Osteocyte (in vitro differentiated cells): Measurements from ENCODE around the gene GRIN1. TPM values are rescaled to one million over a fixed set of nuclear protein-coding genes. Genes with fewer than 3 reads are reported as not detected.
"Not testable (repeated sequence)": the region's sequence is repeated elsewhere in the genome, so short reads cannot be mapped to it uniquely, and the experiment has no call there.

Experiments
- DNase-seq: peaks from one replicate; pipeline ENCODE4 v3.0.0; 2021; ENCODE audit warnings: mixed read lengths; ENCODE audit not compliant: unreplicated experiment; ENCODE audit errors: extremely low spot score
- H3K27ac Mint-ChIP-seq: one replicate; pipeline ENCODE4 v1.8.0; 2021; ENCODE audit warnings: mild to moderate bottlenecking, mixed read lengths; ENCODE audit not compliant: unreplicated experiment
- H3K27me3 Mint-ChIP-seq: one replicate; pipeline ENCODE4 v1.8.0; 2021; ENCODE audit warnings: mixed read lengths; ENCODE audit not compliant: unreplicated experiment
- H3K36me3 Mint-ChIP-seq: one replicate; pipeline ENCODE4 v1.8.0; 2021; ENCODE audit warnings: mixed read lengths; ENCODE audit not compliant: unreplicated experiment
- H3K4me1 Mint-ChIP-seq: one replicate; pipeline ENCODE4 v1.8.0; 2021; ENCODE audit warnings: mixed read lengths; ENCODE audit not compliant: unreplicated experiment
- H3K4me3 Mint-ChIP-seq: one replicate; pipeline ENCODE4 v1.8.0; 2021; ENCODE audit warnings: mild to moderate bottlenecking, moderate library complexity, mixed read lengths; ENCODE audit not compliant: unreplicated experiment
- H3K9me3 Mint-ChIP-seq: one replicate; pipeline ENCODE4 v1.8.0; 2021; ENCODE audit warnings: mixed read lengths; ENCODE audit not compliant: unreplicated experiment
- CTCF ChIP-seq: fragments of 200-600 bp; sonication (generic); IDR thresholded peaks from 2 replicates; pipeline ENCODE4 v1.5.0; 2021; ENCODE audit warnings: antibody characterized with exemption, mild to moderate bottlenecking, moderate library complexity
- total RNA-seq: library from RNA; stranded (reverse); gene quantifications from 2 replicates; pipeline ENCODE4 v1.2.1, GENCODE V29; 2021

The GRIN1 gene
- total RNA-seq, 1 donor from 2014 or later: not detected

- DNase-seq: no peak
- no peaks in the 10 kb centered on the region for H3K27me3 Mint-ChIP-seq
- H3K9me3 Mint-ChIP-seq: no peaks in the 10 kb centered on the region
- no peak overlapping the region for H3K4me3 Mint-ChIP-seq
- no peaks in the 10 kb centered on the region for H3K36me3 Mint-ChIP-seq
- H3K27ac Mint-ChIP-seq: no peak overlapping the region
- no peak for TF ChIP-seq CTCF
- peaks cover 3% of the 10 kb centered on the region for H3K4me1 Mint-ChIP-seq
These were observed 23.4 kb upstream of the GRIN1 start for GRCh38 chr9:137115394-137116026.

- no peaks in the 10 kb centered on the region for H3K36me3 Mint-ChIP-seq
These were observed 22.9 kb upstream of the GRIN1 start for GRCh38 chr9:137116027-137116507.

GRCh38 chr9:137116728-137117127 is 22.2 kb upstream of the GRIN1 start:
- no peaks in the 10 kb centered on the region for H3K9me3 Mint-ChIP-seq
- H3K27ac Mint-ChIP-seq: no peak overlapping the region
- no peaks in the 10 kb centered on the region for H3K36me3 Mint-ChIP-seq
- no peak overlapping the region for H3K4me3 Mint-ChIP-seq
- H3K4me1 Mint-ChIP-seq: peaks cover 3% of the 10 kb centered on the region
- DNase-seq: no peak
- no peaks in the 10 kb centered on the region for H3K27me3 Mint-ChIP-seq
- no peak for TF ChIP-seq CTCF

More at GRCh38 chr9:137116027-137116507, 22.9 kb upstream of the GRIN1 start:
- H3K4me3 Mint-ChIP-seq: no peak overlapping the region
- H3K27me3 Mint-ChIP-seq: no peaks in the 10 kb centered on the region
- H3K27ac Mint-ChIP-seq: no peak overlapping the region
- peaks cover 3% of the 10 kb centered on the region for H3K4me1 Mint-ChIP-seq
- TF ChIP-seq CTCF: no peak
- DNase-seq: no peak
- H3K9me3 Mint-ChIP-seq: no peaks in the 10 kb centered on the region

GRCh38 chr9:137117269-137117731 is 21.7 kb upstream of the GRIN1 start:
- DNase-seq: no peak
- H3K9me3 Mint-ChIP-seq: no peaks in the 10 kb centered on the region
- TF ChIP-seq CTCF: no peak
- peaks cover 6% of the 10 kb centered on the region for H3K4me1 Mint-ChIP-seq
- no peaks in the 10 kb centered on the region for H3K36me3 Mint-ChIP-seq
- no peak overlapping the region for H3K27ac Mint-ChIP-seq
- H3K27me3 Mint-ChIP-seq: no peaks in the 10 kb centered on the region
- H3K4me3 Mint-ChIP-seq: no peak overlapping the region

GRCh38 chr9:137118092-137118603 is 20.8 kb upstream of the GRIN1 start:
- not testable (repeated sequence) for H3K9me3 Mint-ChIP-seq, H3K27me3 Mint-ChIP-seq, H3K27ac Mint-ChIP-seq, H3K36me3 Mint-ChIP-seq, DNase-seq, H3K4me1 Mint-ChIP-seq, H3K4me3 Mint-ChIP-seq

GRCh38 chr9:137121927-137122795 is 16.8 kb upstream of the GRIN1 start:
- H3K36me3 Mint-ChIP-seq, H3K4me3 Mint-ChIP-seq, H3K9me3 Mint-ChIP-seq, H3K27me3 Mint-ChIP-seq, DNase-seq, H3K27ac Mint-ChIP-seq: not testable (repeated sequence)
- peaks cover 12% of the 10 kb centered on the region for H3K4me1 Mint-ChIP-seq

- H3K4me1 Mint-ChIP-seq: peaks cover 19% of the 10 kb centered on the region
- not testable (repeated sequence) for H3K36me3 Mint-ChIP-seq
These were observed 16.0 kb upstream of the GRIN1 start for GRCh38 chr9:137122796-137123467.

More at GRCh38 chr9:137122796-137123467, 16.0 kb upstream of the GRIN1 start:
- not testable (repeated sequence) for H3K27me3 Mint-ChIP-seq, DNase-seq, H3K4me3 Mint-ChIP-seq, H3K9me3 Mint-ChIP-seq, H3K27ac Mint-ChIP-seq
